GOT3 (cell line): ENCODE results near the gene BST2.

Experiments
- DNase-seq: peaks from one replicate; lab custom pipeline; 2025; ENCODE audit warnings: mixed read lengths; lab: John Stamatoyannopoulos, UW

Gene BST2

GRCh38 chr19:17419621-17420474, 14.4 kb upstream of the BST2 start, which contains the start of gene MVB12A:
MVB12A (plus strand) TSS chr19:17420047; CDS start chr19:17420136, 89 bp downstream.
- DNase-seq, result peak; percentile 92

- no peak for DNase-seq
These were observed 13.8 kb upstream of the BST2 start for GRCh38 chr19:17419154-17419620.

GRCh38 chr19:17418710-17419109, 13.3 kb upstream of the BST2 start:
- no peak for DNase-seq

GRCh38 chr19:17415121-17415520, 9.7 kb upstream of the BST2 start:
- no peak for DNase-seq

- DNase-seq, result no peak
These were observed 8.7 kb upstream of the BST2 start for GRCh38 chr19:17414097-17414496.

GRCh38 chr19:17411801-17412200, 6.4 kb upstream of the BST2 start:
- DNase-seq, result no peak

GRCh38 chr19:17409990-17410389, 4.6 kb upstream of the BST2 start:
- DNase-seq, result no peak

GRCh38 chr19:17406887-17407196, 1.4 kb upstream of the BST2 start:
- no peak for DNase-seq

GRCh38 chr19:17406046-17406886, 836 bp upstream of the BST2 start:
- no peak for DNase-seq

GRCh38 chr19:17404621-17405249, 695 bp downstream of the BST2 start:
- DNase-seq, result no peak

GRCh38 chr19:17404015-17404414, 1.4 kb downstream of the BST2 start:
- DNase-seq, result no peak

GRCh38 chr19:17402982-17403855, 2.2 kb downstream of the BST2 start:
- DNase-seq, result no peak

GRCh38 chr19:17401628-17402027, 3.8 kb downstream of the BST2 start:
- no peak for DNase-seq

GRCh38 chr19:17398902-17399527, 6.4 kb downstream of the BST2 start:
- no peak for DNase-seq

GRCh38 chr19:17394891-17395415, 10.5 kb downstream of the BST2 start:
- no peak for DNase-seq

GRCh38 chr19:17393914-17394313, 11.5 kb downstream of the BST2 start, which contains the start of gene CCDC194:
CCDC194 (minus strand) TSS chr19:17394196; CDS start chr19:17394158, 38 bp downstream.
- DNase-seq, result no peak

GRCh38 chr19:17393002-17393401, 12.4 kb downstream of the BST2 start:
- no peak for DNase-seq

GRCh38 chr19:17391371-17392151, 13.9 kb downstream of the BST2 start:
- no peak for DNase-seq

GRCh38 chr19:17390665-17391370, 14.6 kb downstream of the BST2 start:
- DNase-seq, result peak; percentile 38
